ENCODE results near the gene PRR19. TPM values are rescaled to one million over a fixed set of nuclear protein-coding genes. Genes with fewer than 3 reads are reported as not detected.
A peak's percentile ranks its signal among the peaks of the same experiment; 100 is the strongest.

The PRR19 gene
- total and polyA plus RNA-seq, 2 donors (not counting 1 experiment from before 2014, with no cell fraction given) = 0.39 to 0.54 TPM

DNA sequence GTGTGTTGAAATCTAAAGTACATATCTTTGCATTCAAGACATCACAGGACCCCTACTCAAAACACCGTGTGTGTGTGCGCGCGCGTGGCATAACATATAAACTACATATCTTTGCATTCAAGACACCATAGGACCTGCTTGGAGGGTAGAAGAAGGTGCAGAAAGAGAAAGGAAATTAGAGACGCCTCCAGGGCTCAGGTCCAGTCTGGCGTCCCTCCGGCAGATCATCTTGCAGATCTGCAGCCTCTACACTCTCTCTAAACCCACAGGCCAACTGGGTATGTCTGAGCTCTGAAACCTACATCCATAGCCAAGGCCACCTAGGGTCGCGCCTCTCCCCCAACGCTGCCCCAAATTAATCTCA, 1.2 kb downstream of the PRR19 start:
- Histone ChIP-seq H3K4me3 (ENCODE audit: control extremely low read depth in 1 of 5, extremely low read depth in 1 of 5, insufficient read depth in 1 of 5, low read depth in 2 of 5, low read length in 4 of 5) (peak overlapping the region in 4 of 5 experiments; percentile 58 to 80 (median 70)), H3K79me2 (ENCODE audit: control insufficient read depth, insufficient read depth, low read length) (no peaks in the 10 kb centered on the region), H2AFZ (ENCODE audit: insufficient read depth, low read depth, low read length, poor library complexity, severe bottlenecking) (peak overlapping the region; percentile 81), H3K9me3 (ENCODE audit: control extremely low read depth in 1 of 3, control insufficient read depth in 2 of 3, insufficient read depth in 1 of 3, low read length in 2 of 3) (no peaks in the 10 kb centered on the region), H3K4me2 (replicated peaks; ENCODE audit: low read depth, low read length, poor library complexity, severe bottlenecking) (peak overlapping the region; percentile 85), H3K27ac (ENCODE audit: low read length in 2 of 2) (no peak overlapping the region), H3K9ac (ENCODE audit: low read length) (peak overlapping the region; percentile 75), H3K4me1 (ENCODE audit: control insufficient read depth in 2 of 2, insufficient read depth in 2 of 2, low read length in 2 of 2) (peaks cover 17 to 22% of the 10 kb centered on the region in 2 donors), H3K27me3 (replicated peaks in 1 of 4; ENCODE audit: control extremely low read depth in 1 of 4, control insufficient read depth in 3 of 4, insufficient read depth in 4 of 4, low read length in 3 of 4) (no peaks in the 10 kb centered on the region), H3K36me3 (replicated peaks in 1 of 2; ENCODE audit: control extremely low read depth in 1 of 2, control insufficient read depth in 1 of 2, extremely low read depth in 1 of 2, insufficient read depth in 2 of 2, low read length in 1 of 2) (no peaks in the 10 kb centered on the region), H4K20me1 (ENCODE audit: control insufficient read depth, insufficient read depth, low read length, poor library complexity, severe bottlenecking) (no peaks in the 10 kb centered on the region)
- DNase-seq (no peak), ATAC-seq (ENCODE audit: low read depth) (no peak)
- Mint-ChIP-seq H3K9me3 (ENCODE audit: insufficient read depth) (no peaks in the 10 kb centered on the region), H3K27ac (peak overlapping the region; percentile 78), H3K4me3 (peak overlapping the region; percentile 91), H3K27me3 (no peaks in the 10 kb centered on the region), H3K4me1 (peaks cover 25% of the 10 kb centered on the region)
- TF ChIP-seq, protein P1, sequence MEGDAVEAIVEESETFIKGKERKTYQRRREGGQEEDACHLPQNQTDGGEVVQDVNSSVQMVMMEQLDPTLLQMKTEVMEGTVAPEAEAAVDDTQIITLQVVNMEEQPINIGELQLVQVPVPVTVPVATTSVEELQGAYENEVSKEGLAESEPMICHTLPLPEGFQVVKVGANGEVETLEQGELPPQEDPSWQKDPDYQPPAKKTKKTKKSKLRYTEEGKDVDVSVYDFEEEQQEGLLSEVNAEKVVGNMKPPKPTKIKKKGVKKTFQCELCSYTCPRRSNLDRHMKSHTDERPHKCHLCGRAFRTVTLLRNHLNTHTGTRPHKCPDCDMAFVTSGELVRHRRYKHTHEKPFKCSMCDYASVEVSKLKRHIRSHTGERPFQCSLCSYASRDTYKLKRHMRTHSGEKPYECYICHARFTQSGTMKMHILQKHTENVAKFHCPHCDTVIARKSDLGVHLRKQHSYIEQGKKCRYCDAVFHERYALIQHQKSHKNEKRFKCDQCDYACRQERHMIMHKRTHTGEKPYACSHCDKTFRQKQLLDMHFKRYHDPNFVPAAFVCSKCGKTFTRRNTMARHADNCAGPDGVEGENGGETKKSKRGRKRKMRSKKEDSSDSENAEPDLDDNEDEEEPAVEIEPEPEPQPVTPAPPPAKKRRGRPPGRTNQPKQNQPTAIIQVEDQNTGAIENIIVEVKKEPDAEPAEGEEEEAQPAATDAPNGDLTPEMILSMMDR (IDR thresholded peaks at IDR 0.05) = no peak
- TF ChIP-seq EZH2 (IDR thresholded peaks at IDR 0.05; ENCODE audit: borderline replicate concordance, insufficient read depth, low read depth, low read length, poor library complexity, severe bottlenecking) = no peak
- WGBS (ENCODE audit: insufficient coverage) = 97% methylated on average over 3 of the region's 11 CpGs
- intact Hi-C loops (cut with micrococcal nuclease) = no loop called here
- ChIA-PET CTCF (interaction anchor here (0.5 to 1.2 kb wide), 2 partner anchors 18 to 121 kb away, joined by 3 read pairs; no protein-coding TSS in a partner anchor), POLR2A (interaction anchor here (1.3 kb wide), 1 partner anchor 12 kb away, joined by 3 read pairs; no protein-coding TSS in a partner anchor)

DNA sequence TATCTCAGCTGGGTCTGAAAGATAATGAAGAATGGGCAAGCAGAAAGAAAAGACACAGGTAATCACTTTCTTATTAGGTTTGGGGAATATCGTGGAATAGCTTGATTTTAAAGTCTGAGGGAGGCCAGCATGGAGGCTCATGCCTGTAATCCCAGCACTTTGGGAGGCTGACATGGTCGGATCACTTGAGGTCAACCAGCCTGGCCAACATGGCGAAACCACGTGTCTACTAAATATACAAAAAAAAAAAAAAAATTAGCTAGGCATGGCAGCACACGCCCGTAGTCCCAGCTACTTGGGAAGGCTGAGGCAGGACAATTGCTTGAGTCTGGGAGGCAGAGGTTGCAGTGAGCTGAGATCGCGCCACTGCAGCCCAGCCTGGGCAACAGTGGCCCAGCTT, 1.9 kb downstream of the PRR19 start:
- Histone ChIP-seq H3K9me3 (ENCODE audit: control extremely low read depth in 1 of 3, control insufficient read depth in 2 of 3, insufficient read depth in 1 of 3, low read length in 2 of 3) (no peaks in the 10 kb centered on the region), H3K79me2 (ENCODE audit: control insufficient read depth, insufficient read depth, low read length) (no peaks in the 10 kb centered on the region), H3K4me3 (ENCODE audit: control extremely low read depth in 1 of 5, extremely low read depth in 1 of 5, insufficient read depth in 1 of 5, low read depth in 2 of 5, low read length in 4 of 5) (no peak overlapping the region), H4K20me1 (ENCODE audit: control insufficient read depth, insufficient read depth, low read length, poor library complexity, severe bottlenecking) (no peaks in the 10 kb centered on the region), H3K27me3 (replicated peaks in 1 of 4; ENCODE audit: control extremely low read depth in 1 of 4, control insufficient read depth in 3 of 4, insufficient read depth in 4 of 4, low read length in 3 of 4) (no peaks in the 10 kb centered on the region), H3K27ac (ENCODE audit: low read length in 2 of 2) (no peak overlapping the region), H3K4me2 (replicated peaks; ENCODE audit: low read depth, low read length, poor library complexity, severe bottlenecking) (no peak overlapping the region), H3K36me3 (replicated peaks in 1 of 2; ENCODE audit: control extremely low read depth in 1 of 2, control insufficient read depth in 1 of 2, extremely low read depth in 1 of 2, insufficient read depth in 2 of 2, low read length in 1 of 2) (no peaks in the 10 kb centered on the region), H2AFZ (ENCODE audit: insufficient read depth, low read depth, low read length, poor library complexity, severe bottlenecking) (no peak overlapping the region), H3K9ac (ENCODE audit: low read length) (no peak overlapping the region), H3K4me1 (ENCODE audit: control insufficient read depth in 2 of 2, insufficient read depth in 2 of 2, low read length in 2 of 2) (peaks cover 17 to 22% of the 10 kb centered on the region in 2 donors)
- DNase-seq = no peak
- CTCF ChIA-PET = interaction anchor here (0.6 to 1.0 kb wide), 5 partner anchors 8 to 194 kb away, joined by 3 to 7 read pairs (median 4); no protein-coding TSS in a partner anchor
- H3K27me3 Mint-ChIP-seq = no peaks in the 10 kb centered on the region
- TF ChIP-seq EZH2 (IDR thresholded peaks at IDR 0.05; ENCODE audit: borderline replicate concordance, insufficient read depth, low read depth, low read length, poor library complexity, severe bottlenecking) = no peak
- TF ChIP-seq, protein P1 (IDR thresholded peaks at IDR 0.05) = no peak
- intact Hi-C loops (cut with micrococcal nuclease) = no loop called here
- WGBS (ENCODE audit: insufficient coverage) = no CpG with 5 or more reads among the region's 8 CpGs
- ATAC-seq (ENCODE audit: low read depth) = no peak
- peaks cover 25% of the 10 kb centered on the region for H3K4me1 Mint-ChIP-seq
- H3K4me3 Mint-ChIP-seq = peak overlapping the region; percentile 91
- H3K27ac Mint-ChIP-seq = no peak overlapping the region
- H3K9me3 Mint-ChIP-seq (ENCODE audit: insufficient read depth) = no peaks in the 10 kb centered on the region
- POLR2A ChIA-PET = interaction anchor here (0.9 kb wide), 1 partner anchor 22 kb away, joined by 9 read pairs; no protein-coding TSS in a partner anchor

Data from B cell (primary cell).